Lower lobe of right lung (tissue), 2 donors: ENCODE measurements around the gene TTC28. TPM values are rescaled to one million over a fixed set of nuclear protein-coding genes. Genes with fewer than 3 reads are reported as not detected.
A peak's percentile ranks its signal among the peaks of the same experiment; 100 is the strongest.
"Not testable (repeated sequence)": the region's sequence is repeated elsewhere in the genome, so short reads cannot be mapped to it uniquely, and the experiment has no call there.

ENCODE experiments used
- ATAC-seq, 2 donors: fragments of 200-7000 bp; cut with Tn5 transposase; one replicate each; pipeline ENCODE4 v1.9.1; 2020 to 2022; ENCODE audit warnings: mild to moderate bottlenecking in 2 of 2, moderate library complexity in 2 of 2
- DNase-seq: peaks from one replicate; pipeline ENCODE4 v3.0.0-alpha.2; 2020
- H3K27ac ChIP-seq: fragments of 200-600 bp; one replicate; pipeline ENCODE4 v1.8.0; 2022
- H3K27me3 ChIP-seq: fragments of 200-600 bp; one replicate; pipeline ENCODE4 v1.8.0; 2022; ENCODE audit warnings: low read depth
- H3K36me3 ChIP-seq: fragments of 200-600 bp; one replicate; pipeline ENCODE4 v1.8.0; 2022; ENCODE audit warnings: mild to moderate bottlenecking
- H3K4me1 ChIP-seq: fragments of 200-600 bp; one replicate; pipeline ENCODE4 v1.8.0; 2022
- H3K4me3 ChIP-seq: fragments of 200-600 bp; one replicate; pipeline ENCODE4 v1.8.0; 2022; ENCODE audit warnings: mild to moderate bottlenecking
- H3K9me3 ChIP-seq: fragments of 200-600 bp; one replicate; pipeline ENCODE4 v1.8.0; 2022
- intact Hi-C: fragments of 100-400 bp; cut with DNase I; formaldehyde crosslinking; loops from one replicate; pipeline ENCODE4 v1.11.0; 2022
- total RNA-seq: library from RNA; stranded (reverse); fragmentation: NEBNext Ultra II Directional; extraction: Animal tissue kit (Norgen Biotek cat#: 25700); gene quantifications from one replicate; pipeline ENCODE4 v1.2.1, GENCODE V29; 2021
- TF ChIP-seq, protein P1 (sequence below): fragments of 200-600 bp; IDR thresholded peaks from one replicate; pipeline ENCODE4 v1.8.0; 2022; ENCODE audit warnings: antibody characterized with exemption, mild to moderate bottlenecking
- donor health status: DM: no; HTN: yes; CAD: no; lungs with severe emphysema.

TTC28 gene
- total RNA-seq, 1 donor from 2014 or later = 39.6 TPM

DNA sequence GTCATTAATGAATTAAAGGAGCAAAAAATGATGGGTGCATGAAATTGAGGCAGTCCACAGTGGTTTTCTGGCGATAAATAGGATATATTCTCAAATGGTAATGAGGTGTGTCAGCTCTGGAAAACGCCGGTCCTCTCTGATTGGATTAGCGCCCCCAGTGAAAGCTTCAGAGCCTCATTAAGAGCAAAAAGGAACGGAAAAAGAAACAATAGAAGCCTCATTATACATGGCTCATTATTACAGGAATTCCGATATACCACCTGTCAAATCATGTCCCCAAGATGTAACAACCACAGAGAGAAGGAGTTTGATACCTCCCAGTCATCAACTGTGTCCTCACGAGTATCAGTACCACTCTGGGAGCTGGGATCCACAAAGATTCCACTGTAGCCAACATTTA, 584.9 kb downstream of the TTC28 start:
- H3K9me3 ChIP-seq = no peaks in the 10 kb centered on the region
- H3K4me3 ChIP-seq = no peak overlapping the region
- no peaks in the 10 kb centered on the region for H3K27me3 ChIP-seq
- TF ChIP-seq, protein P1, sequence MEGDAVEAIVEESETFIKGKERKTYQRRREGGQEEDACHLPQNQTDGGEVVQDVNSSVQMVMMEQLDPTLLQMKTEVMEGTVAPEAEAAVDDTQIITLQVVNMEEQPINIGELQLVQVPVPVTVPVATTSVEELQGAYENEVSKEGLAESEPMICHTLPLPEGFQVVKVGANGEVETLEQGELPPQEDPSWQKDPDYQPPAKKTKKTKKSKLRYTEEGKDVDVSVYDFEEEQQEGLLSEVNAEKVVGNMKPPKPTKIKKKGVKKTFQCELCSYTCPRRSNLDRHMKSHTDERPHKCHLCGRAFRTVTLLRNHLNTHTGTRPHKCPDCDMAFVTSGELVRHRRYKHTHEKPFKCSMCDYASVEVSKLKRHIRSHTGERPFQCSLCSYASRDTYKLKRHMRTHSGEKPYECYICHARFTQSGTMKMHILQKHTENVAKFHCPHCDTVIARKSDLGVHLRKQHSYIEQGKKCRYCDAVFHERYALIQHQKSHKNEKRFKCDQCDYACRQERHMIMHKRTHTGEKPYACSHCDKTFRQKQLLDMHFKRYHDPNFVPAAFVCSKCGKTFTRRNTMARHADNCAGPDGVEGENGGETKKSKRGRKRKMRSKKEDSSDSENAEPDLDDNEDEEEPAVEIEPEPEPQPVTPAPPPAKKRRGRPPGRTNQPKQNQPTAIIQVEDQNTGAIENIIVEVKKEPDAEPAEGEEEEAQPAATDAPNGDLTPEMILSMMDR = no peak
- ATAC-seq (no peak), DNase-seq (no peak)
- H3K4me1 ChIP-seq = no peaks in the 10 kb centered on the region
- H3K27ac ChIP-seq = no peak overlapping the region
- intact Hi-C loops = no loop called here
- peaks cover 61% of the 10 kb centered on the region for H3K36me3 ChIP-seq

DNA sequence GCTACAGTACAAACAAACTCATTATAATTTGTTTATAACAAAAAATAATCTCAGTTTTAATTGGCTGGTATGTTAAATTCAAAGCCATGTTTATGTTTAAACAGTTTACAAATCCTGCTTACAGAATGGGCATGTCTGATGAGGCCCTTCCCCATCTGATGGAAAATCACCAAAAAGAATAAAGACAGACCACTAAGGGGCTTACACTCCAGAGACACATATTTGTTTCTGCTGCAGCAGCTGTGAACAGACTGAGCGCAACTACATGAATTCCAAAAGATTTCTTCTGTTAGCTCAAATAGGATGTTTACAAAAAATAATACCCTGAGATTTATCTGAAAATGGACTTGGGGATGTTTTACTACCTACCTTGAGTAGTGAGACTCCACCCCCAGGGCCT, 585.9 kb downstream of the TTC28 start:
- Histone ChIP-seq H3K4me3 (no peak overlapping the region), H3K27me3 (no peaks in the 10 kb centered on the region), H3K4me1 (no peaks in the 10 kb centered on the region), H3K27ac (no peak overlapping the region), H3K9me3 (no peaks in the 10 kb centered on the region), H3K36me3 (peaks cover 50% of the 10 kb centered on the region)
- DNase-seq (no peak), ATAC-seq (no peak)
- intact Hi-C loops = no loop called here
- TF ChIP-seq, protein P1 = no peak

DNA sequence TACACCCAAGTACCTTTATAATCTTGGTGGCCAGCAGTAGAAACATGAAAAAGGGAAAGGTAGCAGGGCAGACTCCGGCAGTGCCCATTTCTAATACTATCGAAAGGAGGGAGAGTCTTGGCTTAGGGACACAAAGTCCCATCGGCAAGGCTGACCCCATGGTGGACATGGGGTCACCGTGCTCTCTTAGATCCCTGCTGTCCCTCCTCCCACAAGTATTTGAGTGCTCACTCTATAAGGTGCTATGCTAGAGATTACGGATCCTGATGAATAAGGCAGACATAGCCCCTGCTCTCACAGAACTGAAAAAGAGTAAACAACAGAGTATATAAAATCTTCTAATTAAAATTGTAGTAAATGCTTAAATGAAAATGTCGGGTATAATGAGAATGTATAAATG, 588.2 kb downstream of the TTC28 start:
- no peak overlapping the region for H3K27ac ChIP-seq
- H3K27me3 ChIP-seq = no peaks in the 10 kb centered on the region
- no peaks in the 10 kb centered on the region for H3K4me1 ChIP-seq
- TF ChIP-seq, protein P1 = no peak
- intact Hi-C loops = no loop called here
- DNase-seq (no peak), ATAC-seq (no peak)
- no peaks in the 10 kb centered on the region for H3K9me3 ChIP-seq
- no peak overlapping the region for H3K4me3 ChIP-seq
- peaks cover 38% of the 10 kb centered on the region for H3K36me3 ChIP-seq

DNA sequence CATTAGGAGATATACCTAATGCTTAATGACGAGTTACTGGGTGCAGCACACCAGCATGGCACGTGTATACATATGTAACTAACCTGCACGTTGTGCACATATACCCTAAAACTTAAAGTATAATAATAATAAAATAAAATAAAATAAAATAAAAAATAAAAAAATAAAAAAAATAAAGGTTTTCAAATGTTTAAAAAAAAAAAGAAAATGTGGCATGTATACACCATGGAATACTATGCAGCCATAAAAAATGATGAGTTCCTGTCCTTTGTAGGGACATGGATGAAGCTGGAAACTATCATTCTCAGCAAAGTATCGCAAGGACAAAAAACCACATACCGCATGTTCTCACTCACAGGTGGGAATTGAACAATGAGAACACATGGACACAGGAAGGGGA, 590.1 kb downstream of the TTC28 start:
- peaks cover 20% of the 10 kb centered on the region for H3K36me3 ChIP-seq
- H3K4me3 ChIP-seq, intact Hi-C loops, H3K9me3 ChIP-seq, H3K27ac ChIP-seq, H3K27me3 ChIP-seq, DNase-seq, ATAC-seq, H3K4me1 ChIP-seq: not testable (repeated sequence)

DNA sequence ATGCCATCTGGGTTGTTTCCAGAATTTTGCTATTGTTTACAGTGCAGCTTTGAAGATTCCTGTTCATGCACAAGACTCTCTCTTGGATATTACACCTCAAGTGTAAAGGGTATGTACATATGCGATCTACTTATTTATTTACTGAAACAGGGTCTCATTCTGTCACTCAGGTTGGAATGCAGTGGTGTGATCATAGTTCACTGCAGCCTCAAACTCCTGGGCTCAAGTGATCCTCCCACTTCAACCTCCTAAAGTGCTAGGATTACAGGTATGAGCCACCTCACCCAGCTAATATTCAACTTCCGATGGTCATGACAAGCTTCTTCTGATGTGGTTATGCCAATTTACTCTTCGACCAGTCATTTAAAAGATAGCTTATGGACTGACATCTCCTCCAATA, 602.5 kb downstream of the TTC28 start:
- intact Hi-C loops = no loop called here
- DNase-seq = no peak
- H3K4me1 ChIP-seq = peaks cover 16% of the 10 kb centered on the region
- no peaks in the 10 kb centered on the region for H3K9me3 ChIP-seq
- no peak for ATAC-seq
- TF ChIP-seq, protein P1 = no peak
- H3K36me3 ChIP-seq = peaks cover under 1% of the 10 kb centered on the region
- H3K4me3 ChIP-seq = no peak overlapping the region
- H3K27me3 ChIP-seq = no peaks in the 10 kb centered on the region
- no peak overlapping the region for H3K27ac ChIP-seq

DNA sequence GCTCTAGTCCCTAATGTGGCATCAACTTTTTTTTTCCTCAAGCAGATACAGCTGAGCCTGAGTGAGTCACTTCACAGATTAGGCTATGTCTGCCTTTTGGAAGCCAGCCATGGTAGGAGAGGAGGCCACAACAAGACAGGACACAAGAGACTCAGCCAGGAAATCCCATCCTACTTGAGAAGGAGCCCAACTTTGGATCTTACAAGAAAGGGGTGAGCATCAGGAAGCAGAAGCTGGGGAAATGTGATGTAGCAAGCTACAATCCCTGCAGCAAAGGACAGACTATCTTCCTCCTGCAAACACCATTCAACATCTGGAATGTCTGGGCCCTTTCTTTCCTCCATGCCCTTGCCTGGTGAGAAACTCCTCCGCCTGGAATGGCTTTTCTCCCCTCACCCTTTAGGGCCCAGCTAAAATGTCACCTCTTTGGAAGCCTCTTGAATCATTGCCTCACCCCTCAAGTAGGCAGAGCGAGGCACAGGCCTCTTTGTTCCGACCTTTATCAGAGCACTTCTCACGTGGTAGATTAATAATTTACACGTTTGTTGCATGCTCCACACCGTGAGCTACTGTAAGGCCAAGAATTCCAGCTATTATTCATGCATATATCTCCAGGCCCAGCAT, 604.2 kb downstream of the TTC28 start:
- Histone ChIP-seq H3K36me3 (peaks cover 6% of the 10 kb centered on the region), H3K27me3 (no peaks in the 10 kb centered on the region), H3K4me1 (peaks cover 16% of the 10 kb centered on the region), H3K27ac (no peak overlapping the region), H3K4me3 (no peak overlapping the region), H3K9me3 (no peaks in the 10 kb centered on the region)
- intact Hi-C loops = no loop called here
- TF ChIP-seq, protein P1 = no peak
- ATAC-seq (peak; percentile 86 to 89), DNase-seq (peak; percentile 50)
